ENCODE results near the gene CRACR2A. TPM values are rescaled to one million over a fixed set of nuclear protein-coding genes. Genes with fewer than 3 reads are reported as not detected.

CRACR2A gene
- total RNA-seq, 4 donors from 2014 or later = 34.5 to 165 (median 85.8) TPM

DNA sequence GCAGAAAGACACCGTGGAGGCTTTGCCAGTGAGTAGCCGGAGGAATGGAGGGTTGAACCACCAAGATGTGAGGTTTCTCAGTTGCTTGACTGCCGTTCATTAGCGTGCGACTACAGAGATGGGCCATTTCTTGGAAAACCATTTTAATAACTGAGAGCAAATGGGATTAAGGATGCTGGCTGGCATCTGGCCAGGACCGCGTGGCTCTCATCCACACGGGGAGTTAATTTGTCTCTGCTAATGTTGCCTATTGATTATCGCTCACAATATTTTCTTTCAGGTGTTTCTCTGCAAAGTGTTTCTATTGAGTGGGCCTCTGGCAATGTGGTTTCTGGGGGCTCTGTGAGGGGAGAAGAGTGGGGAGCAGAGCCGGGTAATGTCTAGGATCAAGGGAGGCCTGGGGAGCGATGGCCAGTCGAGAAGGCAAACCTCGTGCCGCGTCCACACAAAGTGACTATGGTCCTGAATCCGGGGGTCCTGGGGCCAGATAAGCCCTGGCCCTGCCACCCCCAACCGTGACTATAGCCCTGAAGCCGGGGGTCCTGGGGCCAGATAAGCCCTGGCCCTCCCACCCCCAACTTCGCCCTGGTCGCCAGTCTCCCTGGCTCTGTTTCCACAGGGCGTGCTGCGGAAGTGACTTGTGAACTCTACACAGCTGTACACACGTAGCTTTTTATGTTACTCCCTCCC lies 151.3 kb downstream of the CRACR2A start:
- Histone ChIP-seq H3K27me3 (no peaks in the 10 kb centered on the region), H3K36me3 (no peaks in the 10 kb centered on the region), H3K4me1 (peaks cover 0 to 7% (median 0%) of the 10 kb centered on the region in 4 donors), H3K27ac (no peak overlapping the region), H3K4me3 (no peak overlapping the region), H3K9me3 (no peaks in the 10 kb centered on the region)
- intact Hi-C loops (cut with DNase I; ENCODE audit: low total_unique reads) = no loop called here
- DNase-seq = no peak
- TF ChIP-seq EP300 (IDR thresholded peaks at IDR 0.05; ENCODE audit: low read depth) = no peak
- no peak for TF ChIP-seq POLR2A (IDR thresholded peaks at IDR 0.05)
- TF ChIP-seq POLR2AphosphoS5 (IDR thresholded peaks at IDR 0.05) = no peak
- TF ChIP-seq, protein P1, sequence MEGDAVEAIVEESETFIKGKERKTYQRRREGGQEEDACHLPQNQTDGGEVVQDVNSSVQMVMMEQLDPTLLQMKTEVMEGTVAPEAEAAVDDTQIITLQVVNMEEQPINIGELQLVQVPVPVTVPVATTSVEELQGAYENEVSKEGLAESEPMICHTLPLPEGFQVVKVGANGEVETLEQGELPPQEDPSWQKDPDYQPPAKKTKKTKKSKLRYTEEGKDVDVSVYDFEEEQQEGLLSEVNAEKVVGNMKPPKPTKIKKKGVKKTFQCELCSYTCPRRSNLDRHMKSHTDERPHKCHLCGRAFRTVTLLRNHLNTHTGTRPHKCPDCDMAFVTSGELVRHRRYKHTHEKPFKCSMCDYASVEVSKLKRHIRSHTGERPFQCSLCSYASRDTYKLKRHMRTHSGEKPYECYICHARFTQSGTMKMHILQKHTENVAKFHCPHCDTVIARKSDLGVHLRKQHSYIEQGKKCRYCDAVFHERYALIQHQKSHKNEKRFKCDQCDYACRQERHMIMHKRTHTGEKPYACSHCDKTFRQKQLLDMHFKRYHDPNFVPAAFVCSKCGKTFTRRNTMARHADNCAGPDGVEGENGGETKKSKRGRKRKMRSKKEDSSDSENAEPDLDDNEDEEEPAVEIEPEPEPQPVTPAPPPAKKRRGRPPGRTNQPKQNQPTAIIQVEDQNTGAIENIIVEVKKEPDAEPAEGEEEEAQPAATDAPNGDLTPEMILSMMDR (IDR thresholded peaks at IDR 0.05) = no peak
- 52 to 77% methylated on average over 5 to 23 of the region's 23 CpGs for WGBS, 2 donors (ENCODE audit: low coverage in 1 of 2)
- in situ Hi-C loops (cut with MboI; ENCODE audit: low pct_ligation_motif_present in 1 of 4, low pct_unique_long_range_greater_than_20kb in 1 of 4, low sequenced_read_pairs in 3 of 4) = no loop called here

DNA sequence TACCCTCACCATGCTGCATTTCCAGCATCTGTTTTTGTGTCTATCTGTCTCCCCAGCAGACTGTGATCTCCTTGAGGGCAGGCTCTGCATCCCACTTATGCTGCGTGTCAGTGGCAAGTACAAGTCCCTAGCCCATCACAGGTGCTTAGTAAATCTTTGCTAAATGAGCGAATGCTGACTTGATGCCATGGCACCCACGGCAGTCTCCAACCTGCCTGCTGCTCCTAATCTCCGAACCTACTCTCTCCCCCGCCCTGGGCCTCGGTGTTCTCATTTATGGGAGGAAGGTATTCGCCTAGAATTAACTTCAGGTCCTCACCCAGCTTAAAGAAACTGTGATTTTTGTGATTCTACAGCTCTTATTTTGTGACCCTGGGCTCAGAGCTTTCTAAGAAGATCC lies 152.0 kb downstream of the CRACR2A start:
- H3K9me3 ChIP-seq = no peaks in the 10 kb centered on the region
- TF ChIP-seq EP300 (IDR thresholded peaks at IDR 0.05; ENCODE audit: low read depth) = no peak
- no peak for TF ChIP-seq POLR2AphosphoS5 (IDR thresholded peaks at IDR 0.05)
- TF ChIP-seq, protein P1 (IDR thresholded peaks at IDR 0.05) = no peak
- TF ChIP-seq POLR2A (IDR thresholded peaks at IDR 0.05) = no peak
- H3K27me3 ChIP-seq = no peaks in the 10 kb centered on the region
- no peaks in the 10 kb centered on the region for H3K36me3 ChIP-seq
- H3K27ac ChIP-seq = no peak overlapping the region
- intact Hi-C loops (cut with DNase I; ENCODE audit: low total_unique reads) = no loop called here
- no peak for DNase-seq
- in situ Hi-C loops (cut with MboI; ENCODE audit: low pct_ligation_motif_present in 1 of 4, low pct_unique_long_range_greater_than_20kb in 1 of 4, low sequenced_read_pairs in 3 of 4) = no loop called here
- peaks cover 0 to 7% (median 0%) of the 10 kb centered on the region in 4 donors for H3K4me1 ChIP-seq
- H3K4me3 ChIP-seq = no peak overlapping the region
- WGBS, 2 donors (ENCODE audit: low coverage in 1 of 2) = 84 to 100% methylated on average over 1 to 7 of the region's 7 CpGs

- no peak for DNase-seq
- in situ Hi-C loops (cut with MboI; ENCODE audit: low pct_ligation_motif_present in 1 of 4, low pct_unique_long_range_greater_than_20kb in 1 of 4, low sequenced_read_pairs in 3 of 4) = no loop called here
- 76 to 100% methylated on average over 1 to 14 of the region's 14 CpGs for WGBS, 2 donors (ENCODE audit: low coverage in 1 of 2)
- intact Hi-C loops (cut with DNase I; ENCODE audit: low total_unique reads) = no loop called here
- Histone ChIP-seq H3K27ac (no peak overlapping the region), H3K4me3 (no peak overlapping the region), H3K9me3 (no peaks in the 10 kb centered on the region), H3K36me3 (no peaks in the 10 kb centered on the region), H3K27me3 (no peaks in the 10 kb centered on the region), H3K4me1 (peaks cover 0 to 5% (median 0%) of the 10 kb centered on the region in 4 donors)
- no peak for TF ChIP-seq POLR2A (IDR thresholded peaks at IDR 0.05)
Observed at GRCh38 chr12:3600039-3600720, 152.7 kb downstream of the CRACR2A start.

DNA sequence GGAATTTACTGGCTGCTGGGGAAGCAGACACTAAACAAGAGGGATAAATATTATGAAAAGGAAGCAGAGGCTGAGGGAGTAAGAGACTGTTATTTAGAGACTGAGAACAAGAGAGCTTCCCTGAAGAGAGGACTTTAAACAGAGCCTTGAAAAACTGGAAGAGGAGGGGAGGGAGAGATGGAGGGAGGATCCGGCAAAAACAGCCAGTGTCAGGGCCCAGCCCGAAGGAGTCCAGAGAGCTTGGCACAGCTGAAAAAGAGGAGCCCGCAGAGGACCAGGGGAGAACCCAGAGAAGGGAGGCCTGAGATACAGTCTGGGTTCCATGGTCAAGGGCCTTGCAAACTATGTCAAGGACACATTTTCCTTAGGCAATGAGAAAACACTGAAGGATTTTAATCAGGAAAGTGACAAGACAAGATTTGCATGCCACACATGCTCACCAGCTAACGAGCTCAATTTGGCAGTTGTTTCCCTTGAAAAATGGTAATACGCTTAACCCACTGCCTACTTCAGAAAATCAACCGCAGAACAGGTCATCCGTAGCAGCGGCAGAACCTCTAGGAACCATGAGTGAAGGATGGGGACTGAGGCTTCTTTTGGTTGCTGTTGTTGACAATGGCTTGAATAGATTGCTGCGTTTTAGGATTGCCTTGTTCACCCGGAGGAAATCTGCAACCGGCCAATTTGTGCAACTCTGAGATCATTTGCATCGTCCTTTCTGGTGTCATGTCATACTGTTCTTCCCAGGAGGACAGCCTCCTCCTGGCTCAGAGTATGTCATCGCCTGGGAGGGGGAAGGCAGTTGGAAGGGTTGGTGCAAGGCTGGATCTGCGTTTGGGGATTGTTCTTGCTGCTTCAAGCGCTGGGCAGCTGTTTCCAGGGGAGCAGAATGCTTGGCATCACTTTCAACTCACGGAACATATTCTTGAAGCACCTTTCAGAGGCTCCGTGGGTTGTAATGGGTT lies 153.7 kb downstream of the CRACR2A start:
- Histone ChIP-seq H3K36me3 (no peaks in the 10 kb centered on the region), H3K9me3 (no peaks in the 10 kb centered on the region), H3K27me3 (no peaks in the 10 kb centered on the region), H3K4me3 (no peak overlapping the region), H3K4me1 (no peaks in the 10 kb centered on the region), H3K27ac (no peak overlapping the region)
- in situ Hi-C loops (cut with MboI; ENCODE audit: low pct_ligation_motif_present in 1 of 4, low pct_unique_long_range_greater_than_20kb in 1 of 4, low sequenced_read_pairs in 3 of 4) (no loop called here), intact Hi-C loops (cut with DNase I; ENCODE audit: low total_unique reads) (no loop called here)
- no peak for TF ChIP-seq POLR2AphosphoS5 (IDR thresholded peaks at IDR 0.05)
- whole genome bisulfite sequencing, 2 donors (ENCODE audit: low coverage in 1 of 2) = 80 to 82% methylated on average over 2 to 17 of the region's 17 CpGs
- DNase-seq = no peak

Data from transverse colon (tissue), 4 donors.